GM21737 (cell line): ENCODE results near the gene TP53BP2.
"Not testable (repeated sequence)": the region's sequence is repeated elsewhere in the genome, so short reads cannot be mapped to it uniquely, and the experiment has no call there.

Source experiments
- ATAC-seq: cut with Tn5 transposase; IDR thresholded peaks from one replicate; pipeline ENCODE4 v1.9.1; 2021; ENCODE audit warnings: mild to moderate bottlenecking, moderate library complexity; ENCODE audit not compliant: unreplicated experiment

The TP53BP2 gene

DNA sequence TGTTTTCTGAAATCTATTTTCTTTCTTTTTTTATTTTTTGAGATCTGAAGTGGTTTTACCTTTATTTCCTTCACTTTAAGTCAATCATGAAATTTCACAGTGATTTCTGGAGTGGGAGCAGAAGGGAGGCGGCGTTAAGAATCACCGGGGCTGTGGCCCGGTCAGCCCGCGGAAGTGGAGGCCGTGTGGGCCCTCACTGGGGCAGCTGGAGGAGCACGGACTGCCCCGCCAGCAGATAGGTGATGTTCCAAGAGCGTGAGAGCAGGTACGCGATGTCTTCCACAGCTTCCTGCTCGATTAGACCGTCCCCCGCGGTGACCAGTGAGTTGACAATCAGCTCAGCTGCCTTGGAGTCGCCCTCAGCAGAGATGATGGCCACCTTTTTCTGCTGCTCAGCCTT is 10.6 kb upstream of the TP53BP2 start:
- ATAC-seq, result no peak

DNA sequence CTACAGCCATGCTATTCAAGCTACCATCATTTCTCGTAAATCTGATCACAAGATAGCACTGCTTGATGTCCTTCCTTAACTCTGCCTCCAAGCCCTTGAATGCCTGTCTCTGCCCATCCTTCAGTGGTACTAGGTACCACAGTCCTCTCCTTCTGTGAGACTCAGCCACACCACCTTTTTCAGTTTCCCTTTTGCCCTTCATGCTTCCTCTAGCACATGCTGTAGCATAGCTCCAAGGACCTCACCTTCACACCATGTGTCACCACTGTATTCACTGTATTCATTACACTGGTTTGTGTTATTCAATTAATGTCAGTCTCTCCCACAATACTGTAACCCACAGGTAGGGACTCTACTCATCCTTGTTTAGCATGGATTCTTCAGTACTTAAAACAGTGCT is 8.0 kb upstream of the TP53BP2 start:
- ATAC-seq, result peak; percentile 55

DNA sequence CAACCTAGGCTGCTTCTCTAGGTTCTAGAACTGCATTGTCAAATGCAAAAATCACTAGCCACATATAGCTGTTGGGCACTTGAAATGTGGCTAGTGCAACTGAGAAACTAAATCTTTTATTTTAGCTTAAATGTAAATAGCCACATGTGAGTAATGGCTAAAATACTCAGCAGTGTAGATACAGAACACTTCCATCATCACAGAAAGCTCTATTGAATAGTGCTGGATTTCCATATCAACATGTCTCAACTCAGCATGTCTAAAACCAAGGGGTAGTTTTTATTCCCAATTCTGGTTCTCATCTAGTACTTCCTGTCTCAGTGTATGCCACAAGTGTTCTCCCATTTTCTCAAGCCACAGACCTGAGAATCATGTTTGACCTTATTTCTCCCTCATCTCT is 7.5 kb upstream of the TP53BP2 start:
- no peak for ATAC-seq

- no peak for ATAC-seq
Observed at GRCh38 chr1:223852337-223852736, 6.6 kb upstream of the TP53BP2 start.

- no peak for ATAC-seq
Observed at GRCh38 chr1:223849352-223850254, 3.9 kb upstream of the TP53BP2 start.

DNA sequence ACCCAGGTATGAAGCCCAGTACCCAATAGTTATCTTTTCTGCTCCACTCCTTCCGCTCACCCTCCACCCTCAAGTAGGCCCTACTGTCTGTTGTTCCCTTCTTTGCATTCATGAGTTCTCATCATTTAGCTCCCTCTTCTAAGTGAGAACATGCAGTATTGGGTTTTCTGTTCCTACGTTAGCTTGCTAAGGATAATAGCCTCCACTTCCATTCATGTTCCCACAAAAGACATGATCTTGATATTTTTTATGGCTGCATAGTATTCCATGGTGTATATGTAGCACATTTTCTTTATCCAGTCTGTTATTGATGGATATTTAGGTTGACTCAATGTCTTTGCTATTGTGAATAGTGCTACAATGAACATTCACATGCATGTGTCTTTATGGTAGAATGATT is 2.8 kb upstream of the TP53BP2 start:
- no peak for ATAC-seq

DNA sequence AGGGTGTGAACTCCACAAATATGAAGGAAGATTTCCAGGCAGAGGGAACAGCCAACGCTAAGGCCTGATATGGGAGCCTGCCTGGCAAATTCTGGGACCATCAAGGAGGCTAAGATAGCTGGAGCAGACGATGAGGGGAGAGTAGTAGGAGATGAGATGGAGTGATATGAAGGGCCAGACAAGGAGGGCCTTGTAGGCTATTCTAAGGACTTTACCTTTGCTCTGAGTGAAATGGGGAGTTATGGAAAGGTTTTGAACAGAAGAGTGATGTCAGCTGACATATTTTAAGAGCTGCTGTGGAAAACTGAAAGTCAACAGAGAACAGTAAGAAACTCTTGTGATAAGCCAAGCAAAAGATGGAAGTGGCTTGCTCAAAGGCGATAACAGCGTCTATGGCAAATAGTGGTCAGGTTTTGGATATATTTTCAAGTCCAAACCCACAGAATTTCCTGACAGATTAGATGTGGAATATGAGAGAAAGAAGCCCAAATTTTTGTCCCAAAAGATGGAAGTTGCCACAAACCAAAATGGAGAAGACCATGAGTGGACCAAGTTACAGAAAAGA is 2.1 kb upstream of the TP53BP2 start:
- no peak for ATAC-seq

- ATAC-seq, result peak; percentile 25
Observed at GRCh38 chr1:223845037-223845809, 524 bp downstream of the TP53BP2 start.

DNA sequence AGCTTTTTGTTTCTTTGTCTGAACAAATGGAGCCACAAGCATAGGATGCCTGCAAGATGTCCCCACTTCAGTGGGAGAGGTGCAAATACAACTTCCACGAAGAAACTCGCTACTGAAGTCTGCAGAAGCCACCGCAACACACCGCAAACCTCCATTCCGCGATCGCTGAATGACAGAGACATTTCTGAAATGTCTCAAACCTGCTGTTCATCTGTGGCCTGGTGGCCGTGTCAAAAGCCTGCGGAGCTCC is 1.0 kb downstream of the TP53BP2 start:
- no peak for ATAC-seq

- ATAC-seq, result no peak
Observed at GRCh38 chr1:223843934-223844786, 1.6 kb downstream of the TP53BP2 start.

- ATAC-seq, result no peak
Observed at GRCh38 chr1:223842784-223843183, 3.0 kb downstream of the TP53BP2 start.

GRCh38 chr1:223841977-223842623 is 3.6 kb downstream of the TP53BP2 start:
- not testable (repeated sequence) for ATAC-seq

GRCh38 chr1:223840254-223840653 is 5.5 kb downstream of the TP53BP2 start:
- no peak for ATAC-seq

DNA sequence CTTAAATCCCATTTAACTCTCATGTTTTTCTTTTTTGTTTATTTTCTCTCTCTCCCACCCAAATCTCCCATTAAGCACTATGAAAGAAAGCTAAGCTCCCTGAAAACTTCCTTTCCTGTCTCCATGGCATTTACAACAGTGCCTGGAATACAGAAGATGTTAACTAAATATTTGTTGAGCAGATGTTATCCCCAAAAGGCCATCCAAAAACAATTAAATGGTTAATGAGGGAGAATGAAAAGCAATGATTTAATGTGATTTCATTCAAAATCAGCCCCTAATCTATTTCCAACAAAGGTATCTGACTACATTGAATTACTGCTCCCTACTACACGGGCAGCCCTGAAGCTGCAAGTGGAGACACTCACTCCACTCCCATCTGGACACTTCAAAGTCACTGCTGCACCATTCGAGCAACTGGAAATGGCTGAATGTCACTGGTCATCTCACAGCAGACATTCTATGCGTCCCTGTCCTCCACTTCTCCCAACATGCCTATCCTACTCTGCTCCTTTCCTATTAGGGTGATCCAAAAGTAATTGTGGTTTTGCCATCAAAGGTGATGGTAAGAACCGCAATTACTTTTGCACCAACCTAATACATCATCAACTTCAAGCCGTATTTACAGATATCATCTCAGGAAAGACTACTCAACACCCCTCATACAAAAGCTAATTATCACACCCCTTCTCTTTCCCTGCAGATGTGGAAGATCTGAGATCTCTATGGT is 7.5 kb downstream of the TP53BP2 start:
- ATAC-seq, result no peak

DNA sequence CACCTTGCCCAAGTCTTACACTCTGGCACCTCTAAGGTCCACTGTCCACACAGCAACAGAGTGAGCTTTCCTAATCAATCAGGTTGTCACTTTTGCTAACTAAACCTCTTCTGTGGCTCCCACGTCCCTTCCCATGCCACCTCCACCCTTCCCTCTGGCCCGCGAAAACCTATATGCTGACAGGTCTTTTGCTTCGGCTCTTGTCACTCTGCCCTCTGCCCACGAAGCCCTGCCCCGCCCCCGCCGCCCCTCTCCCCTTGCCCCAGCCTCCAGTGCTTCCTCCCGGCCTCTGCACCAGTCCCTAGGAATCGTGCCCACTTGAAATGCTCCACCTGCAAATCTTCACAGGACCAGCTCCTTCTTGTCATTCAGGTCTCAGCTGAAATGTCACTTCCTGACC is 8.1 kb downstream of the TP53BP2 start:
- ATAC-seq, result no peak

DNA sequence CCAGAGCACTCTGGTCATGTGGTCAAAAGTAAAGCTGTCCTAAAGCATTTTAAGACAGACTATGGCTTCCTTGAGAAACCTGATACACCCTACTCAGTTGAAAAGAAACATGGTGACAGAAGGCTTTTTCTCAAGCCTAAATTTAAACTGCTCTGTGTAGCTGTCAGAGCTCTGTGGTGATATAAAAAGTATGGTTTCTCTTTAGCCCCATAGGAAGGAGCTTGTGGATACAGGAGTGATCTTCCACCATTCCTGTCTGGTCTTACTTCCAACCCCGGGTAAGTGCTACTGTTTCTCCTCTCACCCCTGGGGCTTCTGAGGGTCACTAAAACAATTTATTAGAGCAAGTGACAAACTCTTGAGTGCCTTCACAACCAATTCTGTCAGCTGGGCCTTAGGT is 8.5 kb downstream of the TP53BP2 start:
- ATAC-seq, result no peak

GRCh38 chr1:223836586-223836985 is 9.2 kb downstream of the TP53BP2 start:
- no peak for ATAC-seq

DNA sequence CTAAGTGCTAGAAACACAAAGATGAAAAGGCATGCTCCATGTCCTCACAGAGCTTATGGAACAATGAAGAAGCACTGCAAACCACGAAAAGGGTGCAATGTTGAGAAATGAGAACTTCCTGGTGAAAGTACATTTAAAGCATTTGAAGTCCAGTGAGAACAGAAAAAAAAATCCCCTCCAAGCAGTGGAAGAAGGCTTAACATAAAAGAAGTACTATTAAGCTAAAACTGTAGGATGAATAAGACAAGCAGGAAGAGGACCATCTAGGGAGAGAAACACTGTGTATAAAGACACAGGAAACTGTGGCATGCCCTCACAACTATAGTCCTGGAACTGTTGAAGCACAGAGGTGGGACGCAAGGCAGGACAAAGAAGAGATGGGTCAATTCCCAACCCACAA is 10.0 kb downstream of the TP53BP2 start:
- ATAC-seq, result no peak

GRCh38 chr1:223834660-223835263 is 11.0 kb downstream of the TP53BP2 start:
- ATAC-seq, result no peak

DNA sequence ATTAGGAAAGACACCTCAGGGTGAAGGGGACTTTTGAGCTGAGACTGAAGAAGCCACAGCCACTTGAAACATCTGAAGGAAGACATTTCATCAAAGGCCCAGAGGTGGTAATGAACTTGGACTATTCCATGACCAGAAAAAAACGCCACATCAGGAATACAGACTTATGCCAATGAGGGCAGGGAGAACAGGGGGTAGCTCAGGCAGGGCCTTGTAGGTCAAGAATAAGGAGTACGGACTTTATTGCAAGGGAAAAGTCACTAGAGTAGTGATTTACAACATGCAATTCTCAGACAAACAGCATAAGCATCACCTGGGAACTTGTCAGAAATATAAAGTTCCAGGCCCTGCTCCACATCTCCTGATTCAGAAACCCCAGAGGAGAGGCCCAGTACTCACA is 11.8 kb downstream of the TP53BP2 start:
- ATAC-seq, result no peak
